Colonic mucosa (tissue), 4 donors: ENCODE results near the gene SDHA. TPM values are rescaled to one million over a fixed set of nuclear protein-coding genes. Genes with fewer than 3 reads are reported as not detected.

ENCODE experiments used
- DNase-seq: peaks from one replicate; pipeline ENCODE4 v3.0.0-alpha.2; 2020
- H3K27ac ChIP-seq: fragments of 200-600 bp; one replicate; pipeline ENCODE4 v1.8.0; 2021
- H3K27me3 ChIP-seq: fragments of 200-600 bp; one replicate; pipeline ENCODE4 v1.8.0; 2021
- H3K36me3 ChIP-seq: fragments of 200-600 bp; one replicate; pipeline ENCODE4 v1.8.0; 2021
- H3K4me1 ChIP-seq: fragments of 200-600 bp; one replicate; pipeline ENCODE4 v1.8.0; 2021; ENCODE audit warnings: mild to moderate bottlenecking
- H3K4me3 ChIP-seq: fragments of 200-600 bp; one replicate; pipeline ENCODE4 v1.8.0; 2021
- H3K9ac ChIP-seq, 2 donors: one replicate each; pipeline ENCODE4 v1.7.0; 2013; ENCODE audit warnings: control low read depth in 2 of 2, low read depth in 2 of 2, low read length in 2 of 2
- H3K9me3 ChIP-seq: fragments of 200-600 bp; one replicate; pipeline ENCODE4 v1.8.0; 2021
- intact Hi-C: fragments of 100-400 bp; cut with DNase I; formaldehyde crosslinking; loops from one replicate; pipeline ENCODE4 v1.14.1; 2022
- total RNA-seq, 2 donors: library from RNA; stranded (reverse); fragmentation: NEBNext Ultra II Directional in 1 of 2; extraction: Animal tissue kit (Norgen Biotek cat#: 25700) in 1 of 2; gene quantifications; one replicate each; pipeline ENCODE4 v1.2.1, GENCODE V29; 2021
- TF ChIP-seq, protein P1 (sequence below): fragments of 200-600 bp; IDR thresholded peaks from one replicate; pipeline ENCODE4 v1.8.0; 2022; ENCODE audit warnings: antibody characterized with exemption, mild to moderate bottlenecking
- donor health status: healthy.
- donor health status: DM: no; HTN: no; CAD: no.
- donor health status: DM: no; HTN: no; CAD: no.

The SDHA gene
- total RNA-seq, 2 donors from 2014 or later: 285 to 414 TPM

DNA sequence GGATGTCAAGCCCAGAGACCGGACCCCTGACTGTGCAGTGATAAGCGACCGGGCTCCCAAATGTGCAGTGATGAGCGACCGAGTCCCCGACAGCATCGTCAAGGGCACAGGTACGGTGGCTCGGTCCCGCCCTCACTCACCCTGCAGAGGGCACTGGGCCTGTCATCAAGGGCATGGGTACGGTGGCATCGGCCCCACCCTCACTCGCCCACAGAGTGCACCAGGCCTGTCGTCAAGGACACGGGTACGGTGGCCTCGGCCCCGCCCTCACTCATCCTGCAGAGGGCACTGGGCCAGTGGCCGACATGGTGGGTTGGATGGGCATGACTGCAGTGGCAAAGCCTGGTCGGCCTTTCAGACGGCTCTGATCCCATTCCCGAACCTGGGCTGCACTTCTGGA is 36.6 kb upstream of the SDHA start:
- Histone ChIP-seq H3K27me3 (no peaks in the 10 kb centered on the region), H3K4me3 (no peak overlapping the region), H3K36me3 (no peaks in the 10 kb centered on the region), H3K4me1 (no peaks in the 10 kb centered on the region), H3K27ac (no peak overlapping the region), H3K9ac (no peak overlapping the region), H3K9me3 (no peaks in the 10 kb centered on the region)
- DNase-seq: no peak
- TF ChIP-seq, protein P1, sequence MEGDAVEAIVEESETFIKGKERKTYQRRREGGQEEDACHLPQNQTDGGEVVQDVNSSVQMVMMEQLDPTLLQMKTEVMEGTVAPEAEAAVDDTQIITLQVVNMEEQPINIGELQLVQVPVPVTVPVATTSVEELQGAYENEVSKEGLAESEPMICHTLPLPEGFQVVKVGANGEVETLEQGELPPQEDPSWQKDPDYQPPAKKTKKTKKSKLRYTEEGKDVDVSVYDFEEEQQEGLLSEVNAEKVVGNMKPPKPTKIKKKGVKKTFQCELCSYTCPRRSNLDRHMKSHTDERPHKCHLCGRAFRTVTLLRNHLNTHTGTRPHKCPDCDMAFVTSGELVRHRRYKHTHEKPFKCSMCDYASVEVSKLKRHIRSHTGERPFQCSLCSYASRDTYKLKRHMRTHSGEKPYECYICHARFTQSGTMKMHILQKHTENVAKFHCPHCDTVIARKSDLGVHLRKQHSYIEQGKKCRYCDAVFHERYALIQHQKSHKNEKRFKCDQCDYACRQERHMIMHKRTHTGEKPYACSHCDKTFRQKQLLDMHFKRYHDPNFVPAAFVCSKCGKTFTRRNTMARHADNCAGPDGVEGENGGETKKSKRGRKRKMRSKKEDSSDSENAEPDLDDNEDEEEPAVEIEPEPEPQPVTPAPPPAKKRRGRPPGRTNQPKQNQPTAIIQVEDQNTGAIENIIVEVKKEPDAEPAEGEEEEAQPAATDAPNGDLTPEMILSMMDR: no peak
- intact Hi-C loops: no loop called here

DNA sequence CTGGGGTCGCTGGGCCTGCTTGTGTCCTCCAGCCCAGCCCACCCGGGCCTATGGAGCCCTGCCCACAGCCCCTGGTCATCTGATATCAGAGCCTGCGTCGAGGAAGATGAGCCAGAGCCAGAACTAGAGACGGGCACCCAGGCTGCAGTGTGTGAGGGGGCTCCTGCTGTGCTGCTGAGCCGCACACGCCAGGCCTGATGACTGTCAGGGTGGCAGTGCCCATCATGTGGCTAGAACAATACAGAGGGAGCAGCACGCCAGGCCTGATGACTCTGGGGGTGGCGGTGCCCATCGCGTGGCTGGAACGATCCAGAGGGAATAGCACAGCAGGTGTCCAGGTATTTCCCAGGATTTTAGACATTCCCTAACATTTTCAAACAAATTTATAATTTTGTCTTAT is 36.0 kb upstream of the SDHA start:
- H3K9ac ChIP-seq: no peak overlapping the region
- TF ChIP-seq, protein P1: no peak

DNA sequence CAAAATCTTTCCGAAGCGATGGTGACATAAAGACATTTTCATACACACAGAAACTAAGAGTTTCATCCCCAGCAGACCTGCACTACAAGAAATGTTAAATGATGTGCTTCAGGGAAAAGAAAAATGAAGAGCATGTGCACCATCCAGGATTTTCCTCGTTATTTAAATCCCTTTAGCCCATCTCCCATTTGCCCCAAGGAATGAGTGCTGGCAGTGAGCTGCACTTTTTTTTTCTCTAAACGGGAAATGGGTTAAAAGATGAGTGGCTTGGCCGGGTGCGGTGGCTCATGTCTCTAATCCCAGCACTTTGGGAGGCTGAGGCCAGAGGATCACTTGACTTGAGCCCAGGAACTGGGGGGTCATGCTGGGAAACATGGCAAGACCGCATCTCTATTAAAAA is 33.6 kb upstream of the SDHA start:
- Histone ChIP-seq H3K9ac (no peak overlapping the region), H3K27ac (no peak overlapping the region), H3K27me3 (no peaks in the 10 kb centered on the region), H3K4me1 (no peaks in the 10 kb centered on the region), H3K36me3 (no peaks in the 10 kb centered on the region), H3K4me3 (no peak overlapping the region), H3K9me3 (no peaks in the 10 kb centered on the region)
- intact Hi-C loops: no loop called here
- TF ChIP-seq, protein P1: no peak
- DNase-seq: no peak

More for the DNA sequence above, 36.0 kb upstream of the SDHA start:
- no peak overlapping the region for H3K4me3 ChIP-seq
- no peak overlapping the region for H3K27ac ChIP-seq
- H3K36me3 ChIP-seq: no peaks in the 10 kb centered on the region
- no peaks in the 10 kb centered on the region for H3K27me3 ChIP-seq
- no peak for DNase-seq
- H3K4me1 ChIP-seq: no peaks in the 10 kb centered on the region
- intact Hi-C loops: no loop called here
- no peaks in the 10 kb centered on the region for H3K9me3 ChIP-seq

DNA sequence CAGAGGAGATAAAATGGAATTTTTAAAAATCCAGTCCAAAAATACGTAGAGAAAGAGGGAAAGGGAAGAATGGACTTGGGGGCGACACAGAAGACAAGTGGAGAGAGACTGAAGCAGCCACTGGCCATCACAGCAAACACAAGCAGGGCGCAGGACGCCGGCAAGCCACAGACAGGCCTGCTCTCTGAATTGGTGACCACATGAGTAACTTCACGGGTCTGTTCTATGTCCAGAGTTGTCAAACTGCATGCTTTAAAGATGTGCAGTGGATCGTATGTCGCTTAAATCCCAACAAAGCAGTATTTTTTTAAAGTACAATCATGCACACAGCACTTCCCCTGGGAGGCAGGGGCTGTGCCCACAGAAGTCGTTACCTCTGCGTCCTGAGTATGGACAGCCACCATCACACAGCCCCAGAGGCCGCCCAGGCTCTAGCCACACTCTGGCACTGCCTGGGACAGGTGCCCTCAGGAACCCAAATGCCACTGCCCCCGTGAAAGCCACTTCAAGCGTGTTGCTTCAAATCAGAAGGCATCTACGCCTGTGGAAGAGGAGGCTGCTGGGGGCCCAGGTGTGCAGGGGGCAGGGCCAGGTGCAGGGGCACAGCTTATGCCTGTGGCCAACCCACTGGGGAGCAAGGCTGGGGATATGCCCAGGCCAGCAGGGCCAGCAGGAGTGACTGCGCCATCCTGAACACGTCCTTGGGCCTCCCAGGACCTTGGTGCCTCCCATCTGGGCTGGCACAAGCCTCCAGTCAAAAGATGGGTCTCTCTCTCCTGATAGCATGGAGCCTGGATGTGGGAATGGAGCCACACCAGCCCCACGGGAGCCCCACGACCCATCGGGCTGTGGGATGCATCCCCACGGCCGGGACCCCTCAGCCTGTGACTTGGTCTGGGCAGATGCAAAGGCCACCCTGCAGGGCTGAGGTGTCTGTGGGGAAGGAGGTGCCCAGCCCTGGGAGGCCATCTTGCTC is 32.7 kb upstream of the SDHA start:
- Histone ChIP-seq H3K27ac (no peak overlapping the region), H3K36me3 (no peaks in the 10 kb centered on the region), H3K4me3 (no peak overlapping the region), H3K4me1 (no peaks in the 10 kb centered on the region), H3K27me3 (no peaks in the 10 kb centered on the region), H3K9ac (no peak overlapping the region), H3K9me3 (no peaks in the 10 kb centered on the region)
- intact Hi-C loops: no loop called here
- no peak for DNase-seq
- TF ChIP-seq, protein P1: no peak

DNA sequence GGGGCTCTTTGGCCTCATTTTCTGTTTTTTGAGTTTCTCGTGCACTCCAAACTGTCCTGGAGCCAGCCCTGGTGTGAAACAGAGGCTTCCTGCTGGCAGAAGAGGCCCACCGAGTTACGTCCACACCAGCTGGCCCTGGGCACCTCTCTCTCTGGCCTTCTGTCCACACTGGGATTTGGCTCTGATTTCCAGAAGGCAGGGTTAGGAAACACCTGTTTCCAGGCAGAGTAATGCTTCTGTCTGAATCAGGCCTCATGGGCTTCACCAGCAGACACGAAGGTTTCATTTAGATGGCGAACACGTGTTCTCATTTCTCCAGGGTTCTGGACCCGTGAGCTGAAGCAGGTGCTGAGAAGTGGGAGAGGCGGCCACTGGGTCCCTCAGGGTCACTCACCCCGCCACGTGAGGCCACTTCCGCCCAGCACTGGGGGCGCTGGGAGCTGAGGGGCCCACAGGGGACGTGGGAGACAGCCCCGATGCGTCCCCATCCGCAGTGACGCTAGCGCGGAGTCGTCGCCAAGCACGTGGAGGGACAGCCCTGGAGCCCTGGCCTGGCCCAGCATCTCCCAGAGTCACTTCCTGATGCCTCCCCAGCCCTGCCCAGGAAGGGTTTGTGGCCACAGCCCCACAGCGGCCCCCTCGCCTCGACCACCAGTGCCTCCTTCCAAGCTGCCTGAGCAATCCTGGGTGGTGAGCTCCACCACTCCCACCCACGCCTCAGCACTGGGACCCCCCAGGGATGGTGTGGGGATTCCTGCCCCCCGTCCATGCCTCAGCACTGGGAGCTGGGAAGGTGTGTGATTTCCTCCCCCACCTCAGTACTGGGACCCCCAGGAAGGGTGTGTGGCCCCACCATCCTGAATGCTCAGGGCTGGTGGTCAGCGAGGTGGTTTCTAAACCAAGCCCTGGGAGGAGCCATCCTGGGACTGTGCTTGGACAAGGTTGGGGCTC is 31.8 kb upstream of the SDHA start:
- H3K9me3 ChIP-seq: no peaks in the 10 kb centered on the region
- H3K27me3 ChIP-seq: peaks cover 3% of the 10 kb centered on the region
- DNase-seq: no peak
- H3K27ac ChIP-seq: no peak overlapping the region
- H3K36me3 ChIP-seq: no peaks in the 10 kb centered on the region
- no peak overlapping the region for H3K4me3 ChIP-seq
- TF ChIP-seq, protein P1: no peak
- no peak overlapping the region for H3K9ac ChIP-seq
- no peaks in the 10 kb centered on the region for H3K4me1 ChIP-seq
- intact Hi-C loops: no loop called here
